ENCODE results near the gene SNPH.

Gene SNPH

GRCh38 chr20:1322511-1323245, 56.6 kb downstream of the SNPH start:
- H3K36me3 ChIP-seq: no peaks in the 10 kb centered on the region; the same call in 1 of the 2 replicates
- no peaks in the 10 kb centered on the region for H3K27me3 ChIP-seq
- H3K4me1 ChIP-seq: peaks cover 49% of the 10 kb centered on the region
- TF ChIP-seq Cebpa-rat (IDR thresholded peaks at IDR 0.05): no peak
- H3K4me2 ChIP-seq: peak overlapping the region; percentile 61
- H4K20me1 ChIP-seq: peaks cover 7% of the 10 kb centered on the region; the same call in 1 of the 2 replicates
- H3K4me3 ChIP-seq: no peak overlapping the region
- no peaks in the 10 kb centered on the region for H3K9me3 ChIP-seq
- H3K27ac ChIP-seq: no peak overlapping the region
- H3K9ac ChIP-seq: no peak overlapping the region

GRCh38 chr20:1323256-1323655, 57.2 kb downstream of the SNPH start:
- H3K9ac ChIP-seq: no peak overlapping the region

GRCh38 chr20:1323830-1324597, 57.9 kb downstream of the SNPH start:
- H3K4me1 ChIP-seq: peaks cover 62% of the 10 kb centered on the region
- no peak for TF ChIP-seq Cebpa-rat (IDR thresholded peaks at IDR 0.05)
- H3K4me3 ChIP-seq: no peak overlapping the region
- peak overlapping the region; percentile 90 for H3K4me2 ChIP-seq
- no peak overlapping the region for H3K27ac ChIP-seq
- H3K36me3 ChIP-seq: peaks cover 2% of the 10 kb centered on the region
- H3K9ac ChIP-seq: no peak overlapping the region
- H3K27me3 ChIP-seq: no peaks in the 10 kb centered on the region
- no peaks in the 10 kb centered on the region for H3K9me3 ChIP-seq
- peaks cover 21% of the 10 kb centered on the region for H4K20me1 ChIP-seq

More at GRCh38 chr20:1323256-1323655, 57.2 kb downstream of the SNPH start:
- Histone ChIP-seq H3K36me3 (no peaks in the 10 kb centered on the region; the same call in 1 of the 2 replicates), H3K27ac (no peak overlapping the region), H3K27me3 (no peaks in the 10 kb centered on the region), H3K4me3 (no peak overlapping the region), H3K4me1 (peaks cover 54% of the 10 kb centered on the region), H3K4me2 (peak overlapping the region; percentile 61), H3K9me3 (no peaks in the 10 kb centered on the region), H4K20me1 (peaks cover 13% of the 10 kb centered on the region; the same call in 1 of the 2 replicates)
- TF ChIP-seq Cebpa-rat (IDR thresholded peaks at IDR 0.05): no peak

- H3K27ac ChIP-seq: peak overlapping the region; percentile 96
- H3K4me3 ChIP-seq: peak overlapping the region; percentile 82
- peaks cover 5% of the 10 kb centered on the region for H3K36me3 ChIP-seq
- H3K9me3 ChIP-seq: no peaks in the 10 kb centered on the region
- peak overlapping the region; percentile 97; the same call in 1 of the 2 replicates for H3K9ac ChIP-seq
- H3K27me3 ChIP-seq: no peaks in the 10 kb centered on the region
- TF ChIP-seq Cebpa-rat (IDR thresholded peaks at IDR 0.05): no peak
- H4K20me1 ChIP-seq: peaks cover 27% of the 10 kb centered on the region
- peaks cover 69% of the 10 kb centered on the region for H3K4me1 ChIP-seq
- H3K4me2 ChIP-seq: peak overlapping the region; percentile 90
Measured at GRCh38 chr20:1324598-1325172, 58.6 kb downstream of the SNPH start.

- Histone ChIP-seq H3K9ac (peak overlapping the region; percentile 97), H3K4me3 (peak overlapping the region; percentile 82), H3K9me3 (no peaks in the 10 kb centered on the region), H3K27ac (peak overlapping the region; percentile 96), H3K4me1 (peaks cover 76% of the 10 kb centered on the region), H3K36me3 (peaks cover 9% of the 10 kb centered on the region), H3K4me2 (peak overlapping the region; percentile 90), H4K20me1 (peaks cover 35% of the 10 kb centered on the region), H3K27me3 (no peaks in the 10 kb centered on the region)
- 0 out of 2 replicates have a peak, but pooled peaks have one; percentile 8 for TF ChIP-seq Cebpa-rat (IDR thresholded peaks at IDR 0.05)
Measured at GRCh38 chr20:1325173-1326030, 59.3 kb downstream of the SNPH start.

- H3K27me3 ChIP-seq: no peaks in the 10 kb centered on the region
- H3K4me2 ChIP-seq: peak overlapping the region; percentile 90
- no peak for TF ChIP-seq Cebpa-rat (IDR thresholded peaks at IDR 0.05)
- H3K27ac ChIP-seq: peak overlapping the region; percentile 96
- H3K4me1 ChIP-seq: peaks cover 77% of the 10 kb centered on the region
- no peaks in the 10 kb centered on the region for H3K9me3 ChIP-seq
- H3K4me3 ChIP-seq: peak overlapping the region; percentile 82
- H3K36me3 ChIP-seq: peaks cover 18% of the 10 kb centered on the region
- peaks cover 43% of the 10 kb centered on the region for H4K20me1 ChIP-seq
- peak overlapping the region; percentile 97 for H3K9ac ChIP-seq
Measured at GRCh38 chr20:1326031-1326930, 60.2 kb downstream of the SNPH start.

GRCh38 chr20:1327241-1327653, 61.2 kb downstream of the SNPH start:
- no peaks in the 10 kb centered on the region for H3K27me3 ChIP-seq
- H3K4me1 ChIP-seq: peaks cover 75% of the 10 kb centered on the region
- peak overlapping the region; percentile 90 for H3K4me2 ChIP-seq
- H3K36me3 ChIP-seq: peaks cover 28% of the 10 kb centered on the region
- no peaks in the 10 kb centered on the region for H3K9me3 ChIP-seq
- TF ChIP-seq Cebpa-rat (IDR thresholded peaks at IDR 0.05): no peak
- H3K4me3 ChIP-seq: no peak overlapping the region
- no peak overlapping the region for H3K27ac ChIP-seq
- H4K20me1 ChIP-seq: peaks cover 53% of the 10 kb centered on the region
- H3K9ac ChIP-seq: no peak overlapping the region
